Measurements from ENCODE around the gene SERPIND1.

DNA sequence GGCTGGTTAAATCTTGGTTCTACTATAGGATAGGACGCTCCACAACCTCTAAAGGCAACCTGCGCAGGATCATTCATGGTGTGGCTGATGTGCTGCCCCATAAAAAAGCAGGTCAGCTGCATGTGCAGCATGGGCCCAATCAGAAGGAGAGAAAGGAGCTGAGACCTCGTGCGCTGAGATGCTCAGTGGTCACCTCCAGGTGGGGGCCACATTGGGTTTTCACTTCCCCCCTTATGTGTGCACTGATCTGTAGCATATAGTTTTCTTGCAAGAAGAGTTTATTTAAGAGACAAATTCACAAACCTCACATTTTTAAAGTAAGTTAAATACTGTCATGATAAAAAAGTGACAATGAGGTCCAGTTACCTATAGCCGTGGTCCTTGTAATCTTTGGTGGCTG lies 24.3 kb downstream of the SERPIND1 start:
- TF ChIP-seq CTCF (IDR thresholded peaks at IDR 0.05) = no peak
- no peak for TF ChIP-seq POLR2A (IDR thresholded peaks at IDR 0.05)

All from thyroid gland (tissue), 4 donors.